Kidney epithelial cell (primary cell): ENCODE data around the gene TMEM100. TPM values are rescaled to one million over a fixed set of nuclear protein-coding genes. Genes with fewer than 3 reads are reported as not detected.

Source experiments
- DNase-seq: peaks from one replicate; pipeline ENCODE4 v3.0.0-alpha.2; 2010; ENCODE audit warnings: low read depth
- H3K27me3 ChIP-seq: 2 replicates; pipeline ENCODE4 v1.6.0; 2011; ENCODE audit warnings: low read length; ENCODE audit not compliant: control insufficient read depth, insufficient read depth
- H3K36me3 ChIP-seq: 2 replicates; pipeline ENCODE4 v1.5.1; 2011; ENCODE audit warnings: low read length; ENCODE audit not compliant: control insufficient read depth, insufficient read depth
- H3K4me3 ChIP-seq: 2 replicates; pipeline ENCODE4 v1.5.1; 2011; ENCODE audit warnings: low read depth, mild to moderate bottlenecking, control low read depth, low read length
- total RNA-seq: library from RNA; depleted of rRNA; stranded (reverse); fragments of >200 nt; gene quantifications from 2 replicates; pipeline ENCODE4 v1.2.3, GENCODE V29; 2015
- TF ChIP-seq, protein P1 (sequence below): IDR thresholded peaks from 2 replicates; pipeline ENCODE4 v1.5.1; 2011; ENCODE audit warnings: mild to moderate bottlenecking, moderate library complexity, low read length, control low read depth, inconsistent platforms; ENCODE audit not compliant: insufficient read depth, poor library complexity, severe bottlenecking

Gene TMEM100
- total RNA-seq, 1 donor from 2014 or later: not detected

DNA sequence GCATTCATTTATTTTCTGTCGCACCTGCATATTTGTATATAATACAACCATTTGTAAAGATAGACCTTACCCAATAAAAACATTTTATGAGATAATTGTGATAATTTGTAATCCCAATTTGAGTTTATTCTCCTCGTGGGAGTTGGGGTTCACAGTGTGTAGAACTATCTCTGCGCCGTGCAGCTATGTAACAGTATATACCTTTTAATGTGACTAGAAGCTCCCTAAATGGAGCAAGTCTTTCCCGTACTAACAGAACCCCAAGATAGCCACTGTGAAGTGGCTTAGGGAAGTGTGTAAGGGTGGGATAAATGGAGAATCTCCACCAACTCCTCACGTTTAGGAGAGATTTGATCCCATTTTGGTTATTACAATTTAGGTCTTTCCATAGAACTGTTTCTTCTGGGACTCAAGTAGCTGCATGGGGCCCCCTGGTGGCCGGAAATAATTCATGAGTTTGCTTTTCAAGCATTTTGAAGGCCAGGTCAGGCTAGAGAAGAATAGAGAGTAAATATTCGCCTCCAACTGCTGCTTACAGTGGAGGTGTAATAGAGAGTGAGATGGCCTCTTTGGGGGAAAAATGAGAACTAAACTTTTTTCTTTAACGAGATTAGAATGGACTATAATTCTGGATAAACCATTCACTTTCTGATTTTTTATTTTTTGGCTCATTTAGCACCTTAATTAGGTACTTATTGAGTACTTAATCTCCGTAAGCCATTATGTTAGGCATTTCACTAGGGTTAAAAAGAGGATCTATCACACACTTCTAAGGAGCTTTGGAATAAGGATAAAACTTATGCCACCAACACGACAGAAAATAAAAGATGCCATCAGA, 4.5 kb downstream of the TMEM100 start:
- DNase-seq: peak; percentile 31
- H3K4me3 ChIP-seq: no peak overlapping the region
- no peaks in the 10 kb centered on the region for H3K36me3 ChIP-seq
- peaks cover 2% of the 10 kb centered on the region for H3K27me3 ChIP-seq
- TF ChIP-seq, protein P1, sequence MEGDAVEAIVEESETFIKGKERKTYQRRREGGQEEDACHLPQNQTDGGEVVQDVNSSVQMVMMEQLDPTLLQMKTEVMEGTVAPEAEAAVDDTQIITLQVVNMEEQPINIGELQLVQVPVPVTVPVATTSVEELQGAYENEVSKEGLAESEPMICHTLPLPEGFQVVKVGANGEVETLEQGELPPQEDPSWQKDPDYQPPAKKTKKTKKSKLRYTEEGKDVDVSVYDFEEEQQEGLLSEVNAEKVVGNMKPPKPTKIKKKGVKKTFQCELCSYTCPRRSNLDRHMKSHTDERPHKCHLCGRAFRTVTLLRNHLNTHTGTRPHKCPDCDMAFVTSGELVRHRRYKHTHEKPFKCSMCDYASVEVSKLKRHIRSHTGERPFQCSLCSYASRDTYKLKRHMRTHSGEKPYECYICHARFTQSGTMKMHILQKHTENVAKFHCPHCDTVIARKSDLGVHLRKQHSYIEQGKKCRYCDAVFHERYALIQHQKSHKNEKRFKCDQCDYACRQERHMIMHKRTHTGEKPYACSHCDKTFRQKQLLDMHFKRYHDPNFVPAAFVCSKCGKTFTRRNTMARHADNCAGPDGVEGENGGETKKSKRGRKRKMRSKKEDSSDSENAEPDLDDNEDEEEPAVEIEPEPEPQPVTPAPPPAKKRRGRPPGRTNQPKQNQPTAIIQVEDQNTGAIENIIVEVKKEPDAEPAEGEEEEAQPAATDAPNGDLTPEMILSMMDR: peak; percentile 80

DNA sequence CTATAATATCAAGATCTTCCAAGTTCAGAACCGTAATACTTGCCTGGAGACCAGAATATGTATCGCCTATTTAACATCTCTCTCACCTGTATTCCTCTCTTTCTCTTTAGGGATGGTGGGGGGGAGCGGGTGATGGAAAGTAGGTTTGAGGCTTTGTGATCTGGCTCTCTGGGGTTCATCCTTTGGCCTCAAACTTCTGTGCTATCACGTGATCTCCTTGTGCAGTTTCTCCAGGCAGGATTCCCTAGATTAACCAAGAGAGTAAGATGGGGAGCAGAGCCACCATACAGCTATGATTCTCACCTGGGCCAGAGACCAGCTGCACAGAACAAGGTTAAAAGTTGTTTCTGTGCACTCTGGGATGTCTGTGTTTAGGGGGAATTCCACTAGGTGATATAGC, 5.2 kb downstream of the TMEM100 start:
- H3K27me3 ChIP-seq: peaks cover 2% of the 10 kb centered on the region
- TF ChIP-seq, protein P1: no peak
- H3K4me3 ChIP-seq: no peak overlapping the region
- no peak for DNase-seq
- no peaks in the 10 kb centered on the region for H3K36me3 ChIP-seq

DNA sequence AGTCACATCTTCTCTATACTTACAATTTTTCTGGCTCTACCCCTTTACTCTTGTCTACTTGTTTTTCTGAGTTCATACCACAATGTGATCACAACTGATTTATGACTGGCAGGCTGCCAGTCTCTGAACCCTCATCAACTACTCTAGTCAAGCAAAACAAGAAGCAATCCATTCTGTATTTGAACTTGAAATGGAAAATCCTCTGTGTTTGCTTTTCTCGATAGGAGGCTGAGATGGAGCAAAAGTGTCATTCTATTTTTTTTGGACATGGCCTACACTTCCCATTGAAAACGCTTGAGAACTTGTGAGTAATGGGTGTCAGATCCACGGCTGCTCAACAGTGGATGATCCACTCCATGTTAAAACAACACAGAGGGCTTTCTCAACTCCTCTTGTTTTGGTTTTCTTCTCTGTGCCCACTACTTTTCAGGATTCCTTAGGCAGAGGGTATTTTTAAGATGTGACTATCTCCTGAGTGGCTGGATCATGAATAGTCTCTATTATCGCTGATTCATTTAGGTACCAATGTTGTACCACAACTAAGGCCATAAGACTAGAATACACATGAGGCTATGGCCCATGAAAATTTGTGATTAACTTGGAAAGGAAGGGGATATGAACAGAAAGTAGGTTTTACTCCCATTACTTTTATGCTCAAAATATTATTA, 11.7 kb downstream of the TMEM100 start:
- TF ChIP-seq, protein P1: no peak
- DNase-seq: no peak
- H3K4me3 ChIP-seq: no peak overlapping the region
- no peaks in the 10 kb centered on the region for H3K36me3 ChIP-seq
- no peaks in the 10 kb centered on the region for H3K27me3 ChIP-seq

DNA sequence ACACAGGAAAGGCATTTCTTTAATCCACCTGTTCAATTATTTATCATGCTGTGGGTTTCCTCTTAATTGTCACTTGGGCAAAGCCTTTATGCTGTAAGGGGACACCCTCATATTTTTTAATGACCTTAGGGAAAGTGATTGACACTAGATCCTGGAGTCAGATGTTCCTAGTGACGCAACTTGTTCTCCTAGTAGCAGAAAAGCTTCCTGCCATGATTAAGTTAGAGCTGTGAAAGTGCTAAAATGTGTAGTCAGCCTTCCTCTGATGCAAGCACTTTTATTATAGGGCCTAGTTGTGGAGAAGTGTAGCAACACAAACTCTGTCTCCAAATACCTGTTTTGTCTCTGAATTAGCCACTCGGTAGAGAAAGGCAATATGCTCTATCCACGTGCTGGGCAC, 12.3 kb downstream of the TMEM100 start:
- DNase-seq: no peak
- TF ChIP-seq, protein P1: no peak
- H3K4me3 ChIP-seq: no peak overlapping the region
- no peaks in the 10 kb centered on the region for H3K36me3 ChIP-seq
- H3K27me3 ChIP-seq: no peaks in the 10 kb centered on the region

DNA sequence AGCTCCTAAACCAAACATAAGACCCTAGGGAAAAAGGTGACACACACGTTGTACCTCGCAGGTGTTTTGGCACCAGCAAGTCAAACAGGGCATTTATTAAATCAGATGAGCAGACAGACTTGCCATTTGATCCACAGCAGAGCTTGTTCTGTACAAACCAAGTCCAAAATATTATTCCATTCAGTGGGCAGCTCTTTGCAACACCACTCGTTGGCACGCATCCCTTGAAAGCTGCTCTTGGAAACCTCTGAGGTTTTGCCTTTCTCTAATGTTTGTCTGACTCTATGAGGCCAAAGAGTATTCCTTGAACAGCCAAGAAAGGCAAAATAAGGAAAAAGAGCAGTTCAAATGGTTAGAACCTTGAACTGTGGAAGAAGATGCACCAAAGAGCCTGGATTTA, 12.7 kb downstream of the TMEM100 start:
- Histone ChIP-seq H3K36me3 (no peaks in the 10 kb centered on the region), H3K4me3 (no peak overlapping the region), H3K27me3 (no peaks in the 10 kb centered on the region)
- TF ChIP-seq, protein P1: no peak
- DNase-seq: no peak

DNA sequence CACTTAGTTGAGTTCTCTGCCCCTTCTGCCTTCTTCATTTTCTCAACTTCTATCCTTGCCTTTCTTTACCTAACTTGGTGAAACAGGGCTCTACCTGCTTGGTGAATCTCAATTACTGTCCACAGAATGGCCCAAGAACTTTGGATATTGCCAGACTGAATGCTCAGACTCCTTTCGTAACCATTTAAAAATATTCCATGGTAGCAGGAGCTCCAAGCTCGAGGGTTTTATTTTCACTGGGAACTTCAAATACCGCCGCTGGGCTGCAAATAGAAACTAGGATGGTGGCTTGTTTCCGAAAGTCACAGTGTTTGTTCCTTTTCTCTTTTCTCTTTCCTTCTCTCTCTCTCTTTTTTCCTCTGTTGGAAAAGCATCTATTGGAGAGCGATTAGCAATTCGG, 13.2 kb downstream of the TMEM100 start:
- Histone ChIP-seq H3K36me3 (no peaks in the 10 kb centered on the region), H3K4me3 (no peak overlapping the region), H3K27me3 (no peaks in the 10 kb centered on the region)
- TF ChIP-seq, protein P1: no peak
- no peak for DNase-seq
